H9 (cell line): ENCODE results near the gene FNDC3B. TPM values are rescaled to one million over a fixed set of nuclear protein-coding genes. Genes with fewer than 3 reads are reported as not detected.

Source experiments
- DNase-seq: peaks from one replicate; pipeline ENCODE4 v3.0.0-alpha.2; 2017
- H2AFZ ChIP-seq: one replicate; pipeline ENCODE4 v1.6.1; 2013; ENCODE audit warnings: mild to moderate bottlenecking, low read length, control low read depth, moderate library complexity
- H2AK5ac ChIP-seq: 2 replicates; pipeline ENCODE4 v1.6.1; 2013; ENCODE audit warnings: low read length, control low read depth, mixed read lengths; ENCODE audit not compliant: insufficient read length
- H2BK120ac ChIP-seq: one replicate; pipeline ENCODE4 v1.6.1; 2013; ENCODE audit warnings: low read depth, mild to moderate bottlenecking, low read length, control low read depth, inconsistent platforms; ENCODE audit not compliant: poor library complexity, severe bottlenecking
- H2BK12ac ChIP-seq: 2 replicates; pipeline ENCODE4 v1.6.1; 2013; ENCODE audit warnings: low read length, control low read depth, mixed read lengths, low read depth; ENCODE audit not compliant: insufficient read length
- H2BK15ac ChIP-seq: 2 replicates; pipeline ENCODE4 v1.6.1; 2013; ENCODE audit warnings: low read depth, low read length, control low read depth
- H2BK20ac ChIP-seq: one replicate; pipeline ENCODE4 v1.6.1; 2013; ENCODE audit warnings: low read depth, mild to moderate bottlenecking, low read length, control low read depth, inconsistent platforms; ENCODE audit not compliant: poor library complexity, severe bottlenecking
- H2BK5ac ChIP-seq: 2 replicates; pipeline ENCODE4 v1.6.1; 2013; ENCODE audit warnings: low read length, control low read depth, mixed read lengths; ENCODE audit not compliant: insufficient read length
- H3K14ac ChIP-seq: 2 replicates; pipeline ENCODE4 v1.6.1; 2013; ENCODE audit warnings: low read length, control low read depth; ENCODE audit not compliant: insufficient read depth
- H3K18ac ChIP-seq: 2 replicates; pipeline ENCODE4 v1.6.1; 2013; ENCODE audit warnings: low read depth, mild to moderate bottlenecking, mixed read lengths, low read length, control low read depth; ENCODE audit not compliant: insufficient read length
- H3K23ac ChIP-seq: 2 replicates; pipeline ENCODE4 v1.6.1; 2013; ENCODE audit warnings: low read length, control low read depth, mixed read lengths, low read depth; ENCODE audit not compliant: insufficient read length
- H3K23me2 ChIP-seq: 2 replicates; pipeline ENCODE4 v1.6.1; 2013; ENCODE audit warnings: low read depth, mild to moderate bottlenecking, mixed read lengths, low read length, control low read depth; ENCODE audit not compliant: insufficient read length, poor library complexity, severe bottlenecking
- H3K27ac ChIP-seq: 2 replicates; pipeline ENCODE4 v1.5.1; 2013; ENCODE audit warnings: low read length, control low read depth, mixed read lengths, low read depth; ENCODE audit not compliant: insufficient read length
- H3K27me3 ChIP-seq: 2 replicates; pipeline ENCODE4 v1.6.1; 2013; ENCODE audit warnings: low read length, control low read depth, inconsistent platforms; ENCODE audit not compliant: insufficient read depth
- H3K4ac ChIP-seq: 2 replicates; pipeline ENCODE4 v1.6.1; 2013; ENCODE audit warnings: low read depth, mild to moderate bottlenecking, control low read depth, inconsistent platforms, low read length, moderate library complexity
- H3K4me1 ChIP-seq: 2 replicates; pipeline ENCODE4 v1.6.1; 2013; ENCODE audit warnings: low read length, control low read depth, inconsistent platforms; ENCODE audit not compliant: insufficient read depth
- H3K4me2 ChIP-seq: 2 replicates; pipeline ENCODE4 v1.6.1; 2013; ENCODE audit warnings: low read length, control low read depth, mixed read lengths; ENCODE audit not compliant: insufficient read length, insufficient read depth
- H3K56ac ChIP-seq: 2 replicates; pipeline ENCODE4 v1.6.1; 2013; ENCODE audit warnings: low read depth, mild to moderate bottlenecking, mixed read lengths, low read length, control low read depth; ENCODE audit not compliant: insufficient read length
- H3K79me1 ChIP-seq: 2 replicates; pipeline ENCODE4 v1.6.1; 2013; ENCODE audit warnings: low read depth, mild to moderate bottlenecking, moderate library complexity, low read length, control low read depth, inconsistent platforms; ENCODE audit not compliant: insufficient read depth, poor library complexity, severe bottlenecking
- H3K79me2 ChIP-seq: 2 replicates; pipeline ENCODE4 v1.6.1; 2013; ENCODE audit warnings: low read length, control low read depth, inconsistent platforms; ENCODE audit not compliant: insufficient read depth
- H3K9ac ChIP-seq: 2 replicates; pipeline ENCODE4 v1.6.1; 2013; ENCODE audit warnings: low read length, control low read depth, mixed read lengths; ENCODE audit not compliant: insufficient read length; ENCODE audit errors: extremely low read depth
- H3K9me3 ChIP-seq: one replicate; pipeline ENCODE4 v1.6.1; 2013; ENCODE audit warnings: low read depth, low read length, inconsistent platforms; ENCODE audit not compliant: control insufficient read depth
- H3T11ph ChIP-seq: one replicate; pipeline ENCODE4 v1.6.1; 2013; ENCODE audit warnings: mild to moderate bottlenecking, low read length, control low read depth, inconsistent platforms
- H4K20me1 ChIP-seq: one replicate; pipeline ENCODE4 v1.6.1; 2013; ENCODE audit not compliant: control insufficient read depth, insufficient read length, insufficient read depth
- H4K5ac ChIP-seq: 2 replicates; pipeline ENCODE4 v1.6.1; 2013; ENCODE audit warnings: low read depth, mild to moderate bottlenecking, mixed read lengths, low read length, control low read depth; ENCODE audit not compliant: insufficient read length
- H4K8ac ChIP-seq: replicated peaks from 2 replicates; pipeline ENCODE4 v1.6.1; 2013; ENCODE audit warnings: low read length, control low read depth, mixed read lengths, low read depth; ENCODE audit not compliant: insufficient read length
- H4K91ac ChIP-seq: 2 replicates; pipeline ENCODE4 v1.6.1; 2013; ENCODE audit warnings: low read depth, mild to moderate bottlenecking, moderate library complexity, mixed read lengths, low read length, control low read depth; ENCODE audit not compliant: insufficient read length
- H3K27ac Mint-ChIP-seq, 3 experiments: 2 replicates in 2 of 3; 3 replicates in 1 of 3; pipeline ENCODE4 v1.8.0; 2020 to 2021; ENCODE audit warnings: mixed read lengths in 3 of 3, mild to moderate bottlenecking in 1 of 3, moderate library complexity in 1 of 3
- H3K27me3 Mint-ChIP-seq: 2 replicates; pipeline ENCODE4 v1.8.0; 2021; ENCODE audit warnings: low read depth, mild to moderate bottlenecking, moderate library complexity, mixed read lengths
- H3K36me3 Mint-ChIP-seq, 3 experiments: 2 replicates in 2 of 3; 3 replicates in 1 of 3; pipeline ENCODE4 v1.8.0; 2020 to 2021; ENCODE audit warnings: low read depth in 3 of 3, mixed read lengths in 3 of 3; ENCODE audit not compliant: insufficient read depth in 1 of 3
- H3K4me1 Mint-ChIP-seq, 2 experiments: 2 replicates each; pipeline ENCODE4 v1.8.0; 2020; ENCODE audit warnings: mixed read lengths in 2 of 2
- H3K4me3 Mint-ChIP-seq, 2 experiments: 2 replicates in 1 of 2; 3 replicates in 1 of 2; pipeline ENCODE4 v1.8.0; 2020 to 2021; ENCODE audit warnings: mild to moderate bottlenecking in 2 of 2, mixed read lengths in 2 of 2, moderate library complexity in 1 of 2
- H3K9me3 Mint-ChIP-seq, 2 experiments: 2 replicates in 1 of 2; 3 replicates in 1 of 2; pipeline ENCODE4 v1.8.0; 2020; ENCODE audit warnings: mild to moderate bottlenecking in 2 of 2, mixed read lengths in 2 of 2, moderate library complexity in 1 of 2
- WGBS: extraction: QIAGEN DNeasy Blood & Tissue Kit; methylation state at CpG from one replicate; pipeline ENCODE4 v1.1.7; 2013; ENCODE audit warnings: missing lambda C conversion rate, low lambda C conversion rate, mixed read lengths; ENCODE audit not compliant: insufficient read length; ENCODE audit errors: extremely low coverage; 5-methylcytosine and 5-hydroxymethylcytosine counted together
- total RNA-seq: library from RNA; stranded (reverse); gene quantifications from 2 replicates; pipeline ENCODE4 v1.2.1, GENCODE V29; 2021
- TF ChIP-seq, protein P1 (sequence below): fragments of 200-600 bp; sonication (generic); conservative IDR thresholded peaks from 3 replicates; pipeline ENCODE4 v1.8.0; 2021; ENCODE audit warnings: antibody characterized with exemption, mild to moderate bottlenecking

FNDC3B gene
- total RNA-seq, 1 experiment from 2014 or later, result 43.8 TPM

DNA sequence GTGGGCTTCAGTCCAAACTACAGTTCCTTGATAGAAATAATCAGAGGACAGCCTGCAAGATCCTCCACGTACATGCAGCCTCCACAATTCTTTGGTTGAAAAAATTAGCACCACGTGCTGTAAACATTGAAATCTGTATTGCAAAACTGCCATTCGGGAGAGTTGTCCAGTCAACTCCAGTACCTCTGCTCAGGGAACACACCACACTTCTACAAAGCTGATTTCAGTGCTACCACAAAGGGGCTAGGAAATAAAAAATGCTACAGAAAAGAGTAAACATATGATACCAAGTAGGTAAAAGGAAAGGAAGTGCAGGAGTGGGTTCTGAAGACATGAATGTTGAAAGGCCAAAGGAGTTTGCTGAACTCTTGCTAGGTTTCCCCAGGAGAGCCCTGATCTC is 368.5 kb downstream of the FNDC3B start:
- Mint-ChIP-seq H3K27ac (no peak overlapping the region), H3K9me3 (no peaks in the 10 kb centered on the region; a peak in 1 of 5 replicates), H3K4me1 (no peaks in the 10 kb centered on the region), H3K36me3 (no peaks in the 10 kb centered on the region; a peak in 2 of 7 replicates), H3K4me3 (no peak overlapping the region), H3K27me3 (no peaks in the 10 kb centered on the region)
- Histone ChIP-seq H2BK120ac (no peak overlapping the region), H3K79me1 (no peaks in the 10 kb centered on the region), H3K4me2 (no peak overlapping the region), H3K9ac (no peak overlapping the region), H4K8ac (no peak overlapping the region), H3K18ac (no peak overlapping the region), H3K23me2 (no peaks in the 10 kb centered on the region), H3K4me1 (no peaks in the 10 kb centered on the region), H3K14ac (no peak overlapping the region), H3K9me3 (no peaks in the 10 kb centered on the region), H4K20me1 (no peaks in the 10 kb centered on the region), H3K56ac (no peak overlapping the region), H3K27ac (no peak overlapping the region), H2BK20ac (no peak overlapping the region), H2BK5ac (no peak overlapping the region), H2BK12ac (no peak overlapping the region), H4K91ac (no peak overlapping the region), H4K5ac (no peak overlapping the region), H2AFZ (no peak overlapping the region), H2AK5ac (no peak overlapping the region), H3K23ac (no peak overlapping the region), H3T11ph (no peak overlapping the region), H2BK15ac (no peak overlapping the region), H3K79me2 (no peaks in the 10 kb centered on the region), H3K4ac (no peak overlapping the region), H3K27me3 (no peaks in the 10 kb centered on the region)
- no CpG with 5 or more reads among the region's 3 CpGs for whole genome bisulfite sequencing
- TF ChIP-seq, protein P1, sequence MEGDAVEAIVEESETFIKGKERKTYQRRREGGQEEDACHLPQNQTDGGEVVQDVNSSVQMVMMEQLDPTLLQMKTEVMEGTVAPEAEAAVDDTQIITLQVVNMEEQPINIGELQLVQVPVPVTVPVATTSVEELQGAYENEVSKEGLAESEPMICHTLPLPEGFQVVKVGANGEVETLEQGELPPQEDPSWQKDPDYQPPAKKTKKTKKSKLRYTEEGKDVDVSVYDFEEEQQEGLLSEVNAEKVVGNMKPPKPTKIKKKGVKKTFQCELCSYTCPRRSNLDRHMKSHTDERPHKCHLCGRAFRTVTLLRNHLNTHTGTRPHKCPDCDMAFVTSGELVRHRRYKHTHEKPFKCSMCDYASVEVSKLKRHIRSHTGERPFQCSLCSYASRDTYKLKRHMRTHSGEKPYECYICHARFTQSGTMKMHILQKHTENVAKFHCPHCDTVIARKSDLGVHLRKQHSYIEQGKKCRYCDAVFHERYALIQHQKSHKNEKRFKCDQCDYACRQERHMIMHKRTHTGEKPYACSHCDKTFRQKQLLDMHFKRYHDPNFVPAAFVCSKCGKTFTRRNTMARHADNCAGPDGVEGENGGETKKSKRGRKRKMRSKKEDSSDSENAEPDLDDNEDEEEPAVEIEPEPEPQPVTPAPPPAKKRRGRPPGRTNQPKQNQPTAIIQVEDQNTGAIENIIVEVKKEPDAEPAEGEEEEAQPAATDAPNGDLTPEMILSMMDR, result no peak
- no peak for DNase-seq
